ENCODE results near the gene ASAP2.

The ASAP2 gene

DNA sequence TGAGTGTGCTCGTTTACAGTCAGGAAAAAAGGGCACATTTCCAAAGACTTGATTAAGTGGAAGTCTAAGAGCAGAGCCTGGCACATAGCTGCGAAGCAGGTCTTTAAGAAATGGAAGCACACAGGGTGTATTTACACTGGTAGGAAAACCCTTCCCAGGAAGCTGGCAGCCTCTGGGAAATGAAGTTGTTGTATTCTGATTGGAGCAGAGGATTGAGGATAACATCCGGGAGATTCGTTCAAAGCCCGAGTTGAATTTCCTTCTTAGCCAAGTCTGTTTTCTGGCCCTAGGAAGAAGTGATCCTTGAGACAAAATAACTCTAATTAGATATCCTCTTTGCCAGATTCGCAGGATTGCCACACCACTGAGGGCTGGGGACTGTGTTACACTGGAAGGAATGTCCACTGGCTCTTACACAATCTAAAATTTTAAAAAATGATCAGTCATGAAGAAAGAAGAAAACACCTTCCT, 140.8 kb downstream of the ASAP2 start:
- H3K4me1 ChIP-seq (ENCODE audit: insufficient read depth, low read length, poor library complexity, severe bottlenecking), result no peaks in the 10 kb centered on the region
- H3K9ac ChIP-seq (ENCODE audit: low read depth, low read length, poor library complexity, severe bottlenecking), result no peak overlapping the region
- H3K9me3 ChIP-seq (ENCODE audit: insufficient read depth, low read depth, low read length), result no peaks in the 10 kb centered on the region
- no peak for TF ChIP-seq EZH2phosphoT487 (IDR thresholded peaks at IDR 0.05; ENCODE audit: borderline replicate concordance)
- TF ChIP-seq, protein P1, sequence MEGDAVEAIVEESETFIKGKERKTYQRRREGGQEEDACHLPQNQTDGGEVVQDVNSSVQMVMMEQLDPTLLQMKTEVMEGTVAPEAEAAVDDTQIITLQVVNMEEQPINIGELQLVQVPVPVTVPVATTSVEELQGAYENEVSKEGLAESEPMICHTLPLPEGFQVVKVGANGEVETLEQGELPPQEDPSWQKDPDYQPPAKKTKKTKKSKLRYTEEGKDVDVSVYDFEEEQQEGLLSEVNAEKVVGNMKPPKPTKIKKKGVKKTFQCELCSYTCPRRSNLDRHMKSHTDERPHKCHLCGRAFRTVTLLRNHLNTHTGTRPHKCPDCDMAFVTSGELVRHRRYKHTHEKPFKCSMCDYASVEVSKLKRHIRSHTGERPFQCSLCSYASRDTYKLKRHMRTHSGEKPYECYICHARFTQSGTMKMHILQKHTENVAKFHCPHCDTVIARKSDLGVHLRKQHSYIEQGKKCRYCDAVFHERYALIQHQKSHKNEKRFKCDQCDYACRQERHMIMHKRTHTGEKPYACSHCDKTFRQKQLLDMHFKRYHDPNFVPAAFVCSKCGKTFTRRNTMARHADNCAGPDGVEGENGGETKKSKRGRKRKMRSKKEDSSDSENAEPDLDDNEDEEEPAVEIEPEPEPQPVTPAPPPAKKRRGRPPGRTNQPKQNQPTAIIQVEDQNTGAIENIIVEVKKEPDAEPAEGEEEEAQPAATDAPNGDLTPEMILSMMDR (conservative IDR thresholded peaks at IDR 0.05; ENCODE audit: low read length), result no peak
- peaks cover 21% of the 10 kb centered on the region; the same call in 1 of the 2 replicates for H3K36me3 ChIP-seq (ENCODE audit: insufficient read depth, low read length)
- H3K79me2 ChIP-seq (ENCODE audit: insufficient read depth, low read length), result no peaks in the 10 kb centered on the region
- no peaks in the 10 kb centered on the region for H4K20me1 ChIP-seq (ENCODE audit: insufficient read depth, low read length, poor library complexity, severe bottlenecking)
- no peak overlapping the region for H2AFZ ChIP-seq (ENCODE audit: low read length)
- H3K4me2 ChIP-seq (ENCODE audit: low read depth, low read length, poor library complexity, severe bottlenecking), result no peak overlapping the region
- H3K4me3 ChIP-seq (ENCODE audit: low read length, poor library complexity, severe bottlenecking), result no peak overlapping the region
- H3F3A ChIP-seq (ENCODE audit: low read depth), result no peaks in the 10 kb centered on the region
- H3K27me3 ChIP-seq (ENCODE audit: insufficient read depth, low read length, poor library complexity, severe bottlenecking), result no peaks in the 10 kb centered on the region
- no peaks in the 10 kb centered on the region for H3K9me2 ChIP-seq (replicated peaks; ENCODE audit: low read depth, low read length)

DNA sequence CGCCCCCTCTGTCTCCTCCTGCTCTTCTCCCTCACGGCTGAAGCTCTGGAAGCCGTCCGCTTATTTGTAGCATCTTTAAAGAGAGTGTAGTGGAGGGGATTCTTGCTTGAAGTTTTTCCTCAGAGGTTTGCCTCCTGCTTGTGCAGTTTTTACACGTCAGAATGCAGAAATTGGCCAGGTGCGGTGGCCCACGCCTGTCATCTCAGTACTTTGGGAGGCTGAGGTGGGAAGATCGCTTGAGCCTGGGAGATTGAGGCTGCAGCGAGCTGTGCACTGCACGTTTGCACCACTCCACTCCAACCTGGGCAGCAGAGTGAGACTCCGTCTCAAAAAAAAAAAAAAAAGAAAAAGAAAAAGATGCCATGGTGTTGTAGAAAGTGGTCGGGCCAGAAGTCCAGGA, 147.7 kb downstream of the ASAP2 start:
- no peaks in the 10 kb centered on the region for H3K79me2 ChIP-seq (ENCODE audit: insufficient read depth, low read length)
- H3K36me3 ChIP-seq (ENCODE audit: insufficient read depth, low read length), result peaks cover 44% of the 10 kb centered on the region; the same call in 1 of the 2 replicates

DNA sequence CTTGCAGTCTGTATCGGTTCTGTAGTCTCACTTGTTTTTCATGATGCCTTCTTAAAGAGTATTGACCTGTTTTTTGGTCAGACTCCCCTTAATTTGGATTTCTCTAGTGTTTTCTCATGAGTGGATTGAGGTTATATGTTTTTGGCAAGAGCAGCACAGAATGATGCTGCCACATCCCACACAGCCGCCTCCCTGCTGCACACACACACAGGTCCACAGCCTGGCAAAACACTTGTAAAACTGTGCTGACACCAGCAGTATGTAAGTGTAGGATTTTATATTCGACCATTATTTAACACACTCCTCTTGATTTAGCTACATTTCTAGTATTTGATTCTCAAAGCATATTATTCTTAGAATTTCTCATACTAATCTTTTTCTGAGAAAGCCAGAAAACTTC, 148.7 kb downstream of the ASAP2 start:
- Histone ChIP-seq H3K9me2 (replicated peaks; ENCODE audit: low read depth, low read length) (no peaks in the 10 kb centered on the region), H3K27me3 (ENCODE audit: insufficient read depth, low read length, poor library complexity, severe bottlenecking) (no peaks in the 10 kb centered on the region), H4K20me1 (ENCODE audit: insufficient read depth, low read length, poor library complexity, severe bottlenecking) (no peaks in the 10 kb centered on the region), H3F3A (ENCODE audit: low read depth) (no peaks in the 10 kb centered on the region), H3K36me3 (ENCODE audit: insufficient read depth, low read length) (peaks cover 54% of the 10 kb centered on the region; the same call in 1 of the 2 replicates), H2AFZ (ENCODE audit: low read length) (no peak overlapping the region), H3K4me2 (ENCODE audit: low read depth, low read length, poor library complexity, severe bottlenecking) (no peak overlapping the region), H3K9me3 (ENCODE audit: insufficient read depth, low read depth, low read length) (no peaks in the 10 kb centered on the region), H3K4me1 (ENCODE audit: insufficient read depth, low read length, poor library complexity, severe bottlenecking) (no peaks in the 10 kb centered on the region), H3K4me3 (ENCODE audit: low read length, poor library complexity, severe bottlenecking) (no peak overlapping the region), H3K79me2 (ENCODE audit: insufficient read depth, low read length) (no peaks in the 10 kb centered on the region), H3K9ac (ENCODE audit: low read depth, low read length, poor library complexity, severe bottlenecking) (no peak overlapping the region)
- TF ChIP-seq, protein P1 (conservative IDR thresholded peaks at IDR 0.05; ENCODE audit: low read length), result no peak
- TF ChIP-seq EZH2phosphoT487 (IDR thresholded peaks at IDR 0.05; ENCODE audit: borderline replicate concordance), result no peak

More for the DNA sequence above, 147.7 kb downstream of the ASAP2 start:
- Histone ChIP-seq H3F3A (ENCODE audit: low read depth) (no peaks in the 10 kb centered on the region), H3K9me2 (replicated peaks; ENCODE audit: low read depth, low read length) (no peaks in the 10 kb centered on the region), H3K9ac (ENCODE audit: low read depth, low read length, poor library complexity, severe bottlenecking) (no peak overlapping the region), H4K20me1 (ENCODE audit: insufficient read depth, low read length, poor library complexity, severe bottlenecking) (no peaks in the 10 kb centered on the region), H2AFZ (ENCODE audit: low read length) (no peak overlapping the region), H3K4me2 (ENCODE audit: low read depth, low read length, poor library complexity, severe bottlenecking) (no peak overlapping the region), H3K27me3 (ENCODE audit: insufficient read depth, low read length, poor library complexity, severe bottlenecking) (no peaks in the 10 kb centered on the region), H3K4me3 (ENCODE audit: low read length, poor library complexity, severe bottlenecking) (no peak overlapping the region), H3K4me1 (ENCODE audit: insufficient read depth, low read length, poor library complexity, severe bottlenecking) (no peaks in the 10 kb centered on the region), H3K9me3 (ENCODE audit: insufficient read depth, low read depth, low read length) (no peaks in the 10 kb centered on the region)
- TF ChIP-seq, protein P1 (conservative IDR thresholded peaks at IDR 0.05; ENCODE audit: low read length), result no peak
- TF ChIP-seq EZH2phosphoT487 (IDR thresholded peaks at IDR 0.05; ENCODE audit: borderline replicate concordance), result no peak
